ENCODE results near the gene KCNQ1.

- no peak for TF ChIP-seq CTCF (IDR thresholded peaks at IDR 0.05)
- no peak for TF ChIP-seq POLR2A (IDR thresholded peaks at IDR 0.05)
- TF ChIP-seq POLR2AphosphoS5 (IDR thresholded peaks at IDR 0.05), result no peak
Observed at GRCh38 chr11:2664791-2665525, 220.2 kb downstream of the KCNQ1 start.
